MM.1S (cell line): ENCODE data around the gene CRTAC1.

Experiments
- DNase-seq: peaks from one replicate; pipeline ENCODE4 v3.0.0-alpha.2; 2015
- H2AFZ ChIP-seq: fragments of 300-600 bp; sonication (generic); 2 replicates; pipeline ENCODE4 v1.6.0; 2016; ENCODE audit warnings: antibody characterized with exemption, low read length
- H3F3A ChIP-seq: fragments of 300-600 bp; sonication (generic); 2 replicates; pipeline ENCODE4 v1.6.1; 2016; ENCODE audit warnings: mild to moderate bottlenecking, antibody characterized with exemption, low read length, moderate library complexity, mixed read lengths; ENCODE audit not compliant: insufficient read depth
- H3K27ac ChIP-seq: fragments of 300-600 bp; sonication (generic); 2 replicates; pipeline ENCODE4 v1.5.1; 2016; ENCODE audit warnings: mild to moderate bottlenecking, low read length
- H3K27me3 ChIP-seq: fragments of 300-600 bp; sonication (generic); replicated peaks from 2 replicates; pipeline ENCODE4 v1.6.0; 2016; ENCODE audit warnings: low read length; ENCODE audit not compliant: insufficient read depth
- H3K36me3 ChIP-seq: fragments of 300-600 bp; sonication (generic); replicated peaks from 2 replicates; pipeline ENCODE4 v1.6.1; 2016; ENCODE audit warnings: mild to moderate bottlenecking, low read length, mixed read lengths; ENCODE audit not compliant: insufficient read depth
- H3K4me1 ChIP-seq: fragments of 300-600 bp; sonication (generic); 2 replicates; pipeline ENCODE4 v1.6.1; 2016; ENCODE audit warnings: low read length, mixed read lengths
- H3K4me2 ChIP-seq: fragments of 300-600 bp; sonication (generic); 2 replicates; pipeline ENCODE4 v1.6.0; 2016; ENCODE audit warnings: low read depth, low read length
- H3K4me3 ChIP-seq: fragments of 300-600 bp; sonication (generic); 2 replicates; pipeline ENCODE4 v1.5.1; 2016; ENCODE audit warnings: low read length, mixed read lengths
- H3K79me2 ChIP-seq: fragments of 300-600 bp; sonication (generic); 2 replicates; pipeline ENCODE4 v1.6.1; 2016; ENCODE audit warnings: mixed run types, low read length, mixed read lengths
- H3K9ac ChIP-seq: fragments of 300-600 bp; sonication (generic); 2 replicates; pipeline ENCODE4 v1.6.1; 2016; ENCODE audit warnings: low read length, mixed read lengths
- H3K9me2 ChIP-seq: fragments of 300-600 bp; sonication (generic); replicated peaks from 2 replicates; pipeline ENCODE4 v1.6.1; 2016; ENCODE audit warnings: mild to moderate bottlenecking, low read length, mixed read lengths; ENCODE audit not compliant: insufficient read depth
- H3K9me3 ChIP-seq: fragments of 300-600 bp; sonication (generic); replicated peaks from 2 replicates; pipeline ENCODE4 v1.6.1; 2016; ENCODE audit warnings: mild to moderate bottlenecking, low read length, mixed read lengths; ENCODE audit not compliant: insufficient read depth
- H4K20me1 ChIP-seq: fragments of 300-600 bp; sonication (generic); 2 replicates; pipeline ENCODE4 v1.6.1; 2016; ENCODE audit warnings: mild to moderate bottlenecking, low read length, moderate library complexity, mixed read lengths; ENCODE audit not compliant: insufficient read depth
- EZH2 ChIP-seq: fragments of 300-600 bp; sonication (generic); optimal IDR thresholded peaks from 2 replicates; pipeline ENCODE3; 2017; ENCODE audit warnings: low read depth, mild to moderate bottlenecking, antibody characterized with exemption, low read length, mixed read lengths
- EZH2phosphoT487 ChIP-seq: fragments of 300-600 bp; sonication (generic); IDR thresholded peaks from 2 replicates; pipeline ENCODE4 v1.6.1; 2018; ENCODE audit warnings: antibody characterized with exemption, low read length
- TF ChIP-seq, protein P1 (sequence below): fragments of 300-600 bp; sonication (generic); IDR thresholded peaks from 2 replicates; pipeline ENCODE4 v1.5.1; 2016; ENCODE audit warnings: antibody characterized with exemption, low read length, mixed read lengths

Gene CRTAC1

DNA sequence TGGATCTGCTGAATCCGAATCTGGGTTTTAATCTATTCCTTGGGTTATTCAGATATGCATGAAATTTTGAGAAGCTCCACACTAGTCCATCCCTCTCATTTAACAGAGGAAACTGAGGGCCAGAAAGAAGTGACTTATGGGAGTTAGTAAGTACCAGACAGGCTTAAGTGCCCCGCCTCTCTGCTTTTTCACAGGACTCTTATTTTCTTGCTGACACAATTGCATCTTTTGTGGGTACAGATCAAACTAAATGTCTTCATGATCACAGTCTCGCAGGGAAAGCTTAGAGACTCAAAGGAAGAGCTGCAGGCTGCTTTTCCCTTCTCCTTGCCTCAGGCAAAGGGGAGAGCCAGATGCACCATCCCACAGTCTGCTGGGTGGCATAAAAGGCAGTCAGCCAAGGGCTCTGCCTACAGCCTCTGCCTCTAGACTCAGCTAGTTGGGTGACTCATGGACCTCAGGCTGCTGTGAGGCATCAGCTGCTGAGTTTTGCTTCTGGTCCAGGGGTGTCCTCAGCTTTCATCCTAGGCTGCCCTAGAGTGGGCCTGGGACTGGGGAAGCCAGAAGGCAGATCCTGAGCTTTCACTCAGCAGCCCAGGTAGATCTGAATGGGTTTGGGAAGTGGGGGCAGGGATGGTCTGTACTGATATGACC is 169.2 kb downstream of the CRTAC1 start:
- no peak overlapping the region for H3K9ac ChIP-seq
- no peak overlapping the region for H2AFZ ChIP-seq
- TF ChIP-seq EZH2phosphoT487 (no peak), EZH2 (no peak)
- TF ChIP-seq, protein P1, sequence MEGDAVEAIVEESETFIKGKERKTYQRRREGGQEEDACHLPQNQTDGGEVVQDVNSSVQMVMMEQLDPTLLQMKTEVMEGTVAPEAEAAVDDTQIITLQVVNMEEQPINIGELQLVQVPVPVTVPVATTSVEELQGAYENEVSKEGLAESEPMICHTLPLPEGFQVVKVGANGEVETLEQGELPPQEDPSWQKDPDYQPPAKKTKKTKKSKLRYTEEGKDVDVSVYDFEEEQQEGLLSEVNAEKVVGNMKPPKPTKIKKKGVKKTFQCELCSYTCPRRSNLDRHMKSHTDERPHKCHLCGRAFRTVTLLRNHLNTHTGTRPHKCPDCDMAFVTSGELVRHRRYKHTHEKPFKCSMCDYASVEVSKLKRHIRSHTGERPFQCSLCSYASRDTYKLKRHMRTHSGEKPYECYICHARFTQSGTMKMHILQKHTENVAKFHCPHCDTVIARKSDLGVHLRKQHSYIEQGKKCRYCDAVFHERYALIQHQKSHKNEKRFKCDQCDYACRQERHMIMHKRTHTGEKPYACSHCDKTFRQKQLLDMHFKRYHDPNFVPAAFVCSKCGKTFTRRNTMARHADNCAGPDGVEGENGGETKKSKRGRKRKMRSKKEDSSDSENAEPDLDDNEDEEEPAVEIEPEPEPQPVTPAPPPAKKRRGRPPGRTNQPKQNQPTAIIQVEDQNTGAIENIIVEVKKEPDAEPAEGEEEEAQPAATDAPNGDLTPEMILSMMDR, result no peak
- no peaks in the 10 kb centered on the region for H3K36me3 ChIP-seq
- no peak overlapping the region for H3K4me3 ChIP-seq
- H3K9me3 ChIP-seq, result no peaks in the 10 kb centered on the region
- no peak for DNase-seq
- H3F3A ChIP-seq, result no peaks in the 10 kb centered on the region
- no peaks in the 10 kb centered on the region for H3K4me1 ChIP-seq
- H3K4me2 ChIP-seq, result no peak overlapping the region
- H3K79me2 ChIP-seq, result no peaks in the 10 kb centered on the region
- H3K27ac ChIP-seq, result no peak overlapping the region
- no peaks in the 10 kb centered on the region for H4K20me1 ChIP-seq
- no peaks in the 10 kb centered on the region for H3K9me2 ChIP-seq
- H3K27me3 ChIP-seq, result peaks cover 28% of the 10 kb centered on the region

DNA sequence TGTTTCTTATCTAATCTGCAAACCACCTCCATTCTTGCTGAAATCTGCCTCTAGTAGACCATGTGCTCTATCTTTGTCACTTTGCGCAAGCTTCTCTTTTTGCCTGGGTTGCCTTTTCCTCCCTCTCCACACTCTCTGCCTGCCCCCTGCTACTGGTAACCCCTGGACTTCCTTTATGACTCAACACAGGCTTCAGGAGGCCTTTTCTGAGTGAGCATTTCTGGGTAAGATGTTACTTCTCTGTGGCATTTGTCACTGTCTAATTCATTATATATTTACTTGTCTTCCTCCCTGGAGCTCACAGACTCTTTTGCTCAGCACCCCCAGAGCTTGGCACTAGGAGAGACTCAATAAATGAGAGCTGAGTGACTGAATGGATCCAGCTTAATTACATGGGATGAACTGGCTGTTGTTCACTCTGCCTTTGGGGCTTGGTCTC is 172.4 kb downstream of the CRTAC1 start:
- Histone ChIP-seq H3K27me3 (peaks cover 18% of the 10 kb centered on the region), H3K9me2 (no peaks in the 10 kb centered on the region), H3K9ac (no peak overlapping the region), H3F3A (no peaks in the 10 kb centered on the region), H3K27ac (no peak overlapping the region), H3K79me2 (no peaks in the 10 kb centered on the region), H3K36me3 (no peaks in the 10 kb centered on the region), H3K4me2 (no peak overlapping the region), H4K20me1 (no peaks in the 10 kb centered on the region), H3K4me3 (no peak overlapping the region), H3K4me1 (no peaks in the 10 kb centered on the region), H2AFZ (no peak overlapping the region), H3K9me3 (no peaks in the 10 kb centered on the region)
- TF ChIP-seq, protein P1, result no peak
- TF ChIP-seq EZH2, result no peak
- DNase-seq, result no peak

DNA sequence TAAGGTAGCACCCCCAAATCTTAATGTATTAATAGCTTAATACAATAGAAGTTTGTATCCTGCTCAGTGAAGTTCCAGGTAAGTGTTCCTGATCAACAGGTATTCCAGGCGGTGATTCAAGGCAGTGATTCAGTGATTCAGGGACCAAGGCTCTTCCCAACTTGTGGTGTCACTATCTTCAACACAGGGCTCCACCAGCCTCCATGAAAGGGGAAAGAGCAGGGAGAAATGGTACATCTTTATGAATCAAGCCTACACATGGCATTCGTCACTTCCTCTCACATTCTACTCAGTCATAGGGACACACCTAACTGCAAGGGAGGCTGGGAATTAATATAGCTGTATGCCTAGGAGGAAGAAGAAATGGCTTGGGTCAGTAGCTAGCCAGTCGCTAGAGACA is 175.7 kb downstream of the CRTAC1 start:
- H3F3A ChIP-seq, result no peaks in the 10 kb centered on the region
- H3K4me2 ChIP-seq, result no peak overlapping the region
- H3K27me3 ChIP-seq, result peaks cover 19% of the 10 kb centered on the region
- no peaks in the 10 kb centered on the region for H3K36me3 ChIP-seq
- H3K4me1 ChIP-seq, result no peaks in the 10 kb centered on the region
- no peak overlapping the region for H2AFZ ChIP-seq
- H3K79me2 ChIP-seq, result no peaks in the 10 kb centered on the region
- no peaks in the 10 kb centered on the region for H4K20me1 ChIP-seq
- DNase-seq, result no peak
- H3K9ac ChIP-seq, result no peak overlapping the region
- no peak for TF ChIP-seq EZH2
- TF ChIP-seq, protein P1, result no peak
- no peak for TF ChIP-seq EZH2phosphoT487
- H3K9me3 ChIP-seq, result no peaks in the 10 kb centered on the region
- H3K27ac ChIP-seq, result no peak overlapping the region
- no peaks in the 10 kb centered on the region for H3K9me2 ChIP-seq
- H3K4me3 ChIP-seq, result no peak overlapping the region
